ENCODE results near the gene STAT5B.
A peak's percentile ranks its signal among the peaks of the same experiment; 100 is the strongest.
"Not testable (repeated sequence)": the region's sequence is repeated elsewhere in the genome, so short reads cannot be mapped to it uniquely, and the experiment has no call there.

The STAT5B gene

DNA sequence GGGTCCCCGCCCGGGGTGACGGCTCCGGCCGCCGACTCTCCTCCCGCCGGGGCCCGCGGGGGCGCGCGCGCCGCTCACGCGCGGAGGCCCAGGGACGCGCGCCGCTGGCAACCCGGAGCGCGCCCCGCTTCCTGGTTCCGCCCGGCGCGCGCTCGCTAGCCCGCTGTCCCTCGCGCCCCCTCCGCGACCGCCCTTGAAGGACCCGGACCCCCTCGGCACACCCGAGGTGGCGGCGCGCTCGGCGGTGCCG is at the start of gene STAT5B:
Gene STAT5B (minus strand): TSS at position 33 of the 250 bp plus-strand sequence. CDS start 44,264 bp downstream, outside the sequence.
- peak; percentile 41 to 52 for DNase-seq

DNA sequence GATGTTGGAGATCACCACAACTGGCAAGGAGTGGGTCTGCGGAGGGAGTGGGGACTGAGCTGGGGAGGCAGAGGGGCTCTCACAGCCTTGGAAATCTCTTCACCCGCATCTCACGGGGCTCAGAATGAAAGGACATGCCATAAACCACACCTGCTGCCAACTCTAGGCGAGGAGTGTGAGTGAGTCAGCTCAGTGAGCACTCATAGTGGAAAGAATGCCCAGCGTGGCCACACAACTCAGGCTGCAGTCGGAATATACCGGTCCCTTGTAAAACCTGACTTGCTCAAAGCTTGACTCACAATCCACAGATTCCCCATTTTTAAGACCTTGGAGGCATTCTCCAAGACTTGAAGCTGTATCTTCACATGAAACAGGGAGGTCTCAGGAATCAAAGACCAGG is 48.8 kb upstream of the STAT5B start:
- no peak for DNase-seq

DNA sequence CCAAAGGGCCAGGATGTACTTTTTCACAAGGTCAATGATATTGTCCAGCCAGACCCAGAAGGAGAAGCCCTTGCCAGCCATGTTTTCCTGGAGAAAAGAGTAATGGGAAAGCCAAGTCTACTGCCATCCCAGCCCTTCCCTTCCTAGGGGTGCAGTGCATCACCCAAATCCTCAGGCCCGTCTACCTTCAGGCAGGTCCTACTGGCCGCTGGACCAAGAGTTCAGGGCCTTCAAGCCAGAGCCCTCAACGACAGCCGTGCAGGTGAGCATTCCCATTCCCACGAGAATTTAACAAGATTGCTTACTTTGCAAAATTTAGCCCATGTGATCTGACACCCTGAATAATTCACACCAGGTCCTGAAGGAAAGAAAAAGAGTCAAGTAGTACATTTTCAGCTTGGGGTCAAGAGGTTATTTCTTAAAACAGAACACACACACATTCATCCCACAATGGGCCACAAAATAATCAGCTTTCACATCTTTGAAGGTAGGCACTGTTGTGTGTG is 47.1 kb upstream of the STAT5B start:
- no peak for DNase-seq

DNA sequence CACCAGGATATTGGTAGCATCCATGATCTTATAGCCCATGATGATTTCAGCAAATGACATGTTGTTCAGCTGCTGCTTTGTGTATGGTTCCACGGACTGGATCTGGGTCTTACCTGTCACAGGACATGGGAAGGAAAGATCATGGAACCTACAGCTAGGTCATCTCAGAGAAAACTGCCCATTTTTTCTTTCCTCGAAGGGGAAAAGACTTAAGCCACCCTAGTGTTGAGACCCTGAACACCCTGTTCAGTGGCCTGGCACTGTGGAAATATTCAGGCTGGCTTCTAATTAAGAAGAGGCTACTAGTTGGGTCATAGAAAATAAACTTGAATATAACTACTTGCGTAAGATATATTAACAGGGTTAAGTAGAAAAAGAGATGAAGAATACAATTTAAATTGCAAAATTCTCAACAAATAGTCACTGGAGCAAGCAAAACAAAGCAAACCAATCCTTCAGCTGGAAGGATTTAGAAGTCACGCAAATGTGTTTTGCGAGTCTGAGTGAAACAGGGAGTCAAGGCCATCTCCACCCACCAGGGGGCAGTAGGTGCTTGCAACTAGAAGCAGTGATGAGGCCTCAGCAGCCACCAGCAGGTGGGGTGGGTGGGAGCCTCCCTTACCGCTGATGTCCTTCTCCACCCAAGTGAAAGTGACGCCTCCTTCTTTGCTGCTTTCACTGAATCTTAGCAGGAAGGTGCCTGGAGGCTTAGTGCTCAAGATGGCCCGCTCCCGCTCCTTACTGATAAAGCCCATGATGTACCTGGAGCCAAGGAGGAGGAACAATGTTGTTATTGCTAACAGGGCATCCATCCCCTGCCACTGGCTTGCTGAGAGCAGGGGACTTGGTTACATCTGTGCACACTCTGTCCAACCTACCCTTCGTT is 46.4 kb upstream of the STAT5B start:
- DNase-seq, result peak; percentile 81 to 87

DNA sequence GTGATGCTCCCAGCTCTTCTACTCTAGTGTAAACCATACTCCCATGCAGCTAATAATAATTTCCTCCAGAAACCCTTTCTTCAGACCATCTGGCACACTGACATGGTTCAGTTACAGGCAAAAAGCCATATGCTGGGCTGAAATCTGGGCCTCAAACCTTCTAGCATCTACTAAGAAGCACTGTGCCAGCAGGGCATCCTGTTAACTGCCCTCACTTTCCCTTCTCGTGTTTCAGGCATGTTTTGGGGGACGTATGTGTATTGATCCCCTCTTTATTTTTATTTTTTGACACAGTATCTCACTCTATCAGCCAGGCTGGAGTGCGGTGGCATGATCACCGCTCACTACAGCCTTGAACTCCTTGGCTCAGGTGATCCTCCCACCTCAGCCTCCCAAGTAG is 45.4 kb upstream of the STAT5B start:
- DNase-seq, result no peak

DNA sequence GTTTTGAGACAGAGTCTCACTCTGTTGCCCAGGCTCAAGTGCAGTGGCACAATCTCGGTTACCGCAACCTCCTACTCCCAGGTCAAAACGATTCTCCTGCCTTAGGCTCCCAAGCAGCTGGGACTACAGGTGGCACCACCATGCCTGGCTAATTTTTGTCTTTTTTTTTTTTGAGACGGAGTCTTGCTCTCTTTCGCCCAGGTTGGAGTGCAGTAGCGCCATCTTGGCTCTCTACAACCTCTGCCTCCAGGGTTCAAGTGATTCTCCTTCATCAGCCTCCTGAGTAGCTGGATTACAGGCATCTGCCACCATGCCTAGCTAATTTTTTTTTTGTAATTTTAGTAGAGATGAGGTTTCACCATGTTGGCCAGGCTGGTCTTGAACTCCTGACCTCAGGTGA is 41.8 kb upstream of the STAT5B start:
- DNase-seq, result not testable (repeated sequence)

DNA sequence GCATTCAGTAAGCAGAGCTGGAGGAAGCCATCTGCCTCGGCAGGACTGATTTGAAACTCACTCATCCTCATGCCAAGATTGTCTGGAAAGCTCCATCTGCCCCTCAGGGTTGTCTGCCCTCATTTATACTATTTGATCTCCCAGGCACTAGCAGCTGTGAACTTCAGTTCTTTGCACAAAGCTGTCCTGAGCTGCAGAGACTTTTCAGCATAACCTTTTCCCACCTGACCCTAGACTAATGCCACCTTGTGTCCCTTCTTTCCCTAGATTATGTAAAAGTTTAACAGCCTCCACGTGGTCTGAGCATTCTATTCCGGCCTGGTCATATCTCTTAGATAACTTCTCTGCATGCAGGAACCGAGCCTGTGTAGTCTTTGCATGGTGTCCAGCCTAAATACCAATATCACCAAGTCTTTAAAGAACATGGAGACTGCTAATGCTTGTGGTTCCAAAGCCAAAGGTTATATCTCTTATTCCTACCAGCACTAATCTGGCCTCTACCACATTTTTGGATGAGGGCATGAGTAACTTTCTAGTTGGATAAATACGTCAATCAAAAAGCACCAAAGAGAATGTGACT is 41.2 kb upstream of the STAT5B start:
- DNase-seq, result no peak

DNA sequence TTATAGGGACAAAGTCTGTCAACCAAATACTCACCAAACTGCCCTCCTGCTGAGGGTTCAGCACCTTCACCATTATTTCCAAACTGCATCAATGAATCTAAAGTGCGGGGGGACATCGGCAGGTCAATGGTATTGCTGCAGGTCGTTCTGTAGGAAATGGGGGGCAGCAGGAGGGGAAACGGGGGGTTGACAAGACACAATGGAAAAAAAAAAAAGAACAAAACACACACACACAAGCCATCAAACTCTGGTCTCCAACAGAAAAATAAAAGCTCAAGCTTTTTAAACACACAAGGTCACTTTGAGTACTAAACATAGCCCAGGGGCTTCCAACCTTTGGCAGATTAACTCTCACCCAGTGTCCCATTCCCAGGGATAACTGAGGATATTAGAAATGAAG is 40.6 kb upstream of the STAT5B start:
- DNase-seq, result no peak

DNA sequence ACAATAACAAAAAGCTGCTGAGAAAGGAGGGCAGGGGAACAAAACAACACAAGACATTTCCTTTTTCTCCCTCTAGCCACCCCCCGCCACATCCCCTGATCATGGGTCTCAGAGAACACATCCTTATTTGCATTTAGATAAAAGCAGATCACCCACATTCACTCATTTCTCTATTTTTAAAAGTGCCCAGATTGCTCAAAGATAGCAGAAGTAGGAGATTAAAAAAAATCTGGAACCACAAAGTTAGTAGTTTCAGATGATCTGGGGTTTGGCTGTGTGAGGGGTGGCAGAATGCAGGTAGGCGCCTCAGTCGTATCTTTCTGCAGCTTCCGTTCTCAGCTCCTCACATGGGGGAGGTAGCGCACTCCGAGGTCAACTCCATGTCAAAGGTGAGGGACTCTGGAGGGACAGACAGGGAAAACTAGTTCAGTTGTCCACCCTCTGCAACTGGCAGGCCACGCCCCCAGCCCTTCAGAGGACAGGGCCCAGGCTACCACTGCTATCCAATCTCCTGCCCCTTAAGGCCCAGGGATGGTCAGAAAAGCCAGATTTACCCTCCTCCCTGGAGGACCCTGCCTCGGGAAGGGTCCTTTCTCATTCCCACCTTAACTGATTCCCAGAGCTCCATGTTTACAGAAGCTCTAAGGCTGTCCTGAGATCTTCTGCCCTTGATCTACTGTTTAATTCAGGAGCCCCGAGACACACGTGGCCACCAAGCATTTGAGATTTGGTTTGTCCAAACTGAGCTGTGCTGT is 39.4 kb upstream of the STAT5B start:
- DNase-seq, result no peak

DNA sequence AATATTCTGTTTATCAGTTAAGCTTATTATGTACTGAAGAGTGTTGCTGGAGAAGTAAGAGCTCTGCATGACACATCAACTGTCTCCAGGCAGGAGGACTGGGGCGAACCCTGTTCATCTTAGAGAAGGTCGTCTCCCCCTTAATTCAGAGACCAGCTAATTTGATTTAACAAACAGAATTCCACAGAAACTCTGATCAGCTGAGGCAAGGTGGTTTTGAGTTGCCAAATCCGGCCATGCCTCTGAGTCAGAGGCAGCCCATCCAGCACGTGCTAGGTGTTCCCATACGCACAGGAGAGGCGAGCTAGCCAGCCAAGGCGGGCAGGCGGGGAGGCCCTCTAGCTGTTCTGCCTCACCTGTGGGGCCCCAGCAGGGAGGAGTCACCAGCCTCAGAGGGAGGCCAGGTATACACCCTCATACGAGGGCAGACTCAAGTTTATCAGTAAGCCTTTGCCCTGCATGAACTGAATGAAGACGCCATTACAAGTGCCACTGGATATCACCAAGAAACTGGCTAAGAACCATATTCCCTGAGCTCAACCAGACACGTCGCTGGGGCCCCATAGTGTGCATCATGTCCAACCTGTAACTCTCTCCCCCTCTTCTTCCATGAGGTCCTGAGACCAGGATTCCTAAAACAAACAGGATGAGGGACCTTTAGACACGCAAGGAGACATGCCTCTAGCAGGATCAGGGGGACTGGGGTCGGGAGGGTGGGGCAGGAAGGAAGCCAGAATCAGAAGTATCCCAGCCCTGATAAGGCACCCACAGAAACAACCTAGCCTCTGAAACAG is 37.8 kb upstream of the STAT5B start:
- DNase-seq, result no peak

DNA sequence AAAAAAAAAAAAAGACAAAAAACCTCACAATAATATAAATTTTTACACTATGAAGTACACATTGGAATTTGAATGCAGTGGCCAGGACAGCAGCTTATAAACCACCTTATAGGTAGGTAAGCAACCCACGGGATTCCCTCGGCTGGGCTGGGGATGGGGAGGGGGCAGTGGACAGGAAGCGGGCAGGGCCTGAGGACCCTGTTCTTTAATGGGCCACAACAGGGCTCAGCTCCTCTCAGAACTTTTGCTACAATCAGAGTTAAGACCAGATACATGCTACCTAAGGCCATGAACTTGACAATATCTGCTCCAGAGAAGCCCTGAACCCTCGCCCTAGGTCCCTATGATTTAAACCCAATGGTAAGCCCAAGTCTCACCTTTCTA is 37.2 kb upstream of the STAT5B start:
- DNase-seq, result no peak

DNA sequence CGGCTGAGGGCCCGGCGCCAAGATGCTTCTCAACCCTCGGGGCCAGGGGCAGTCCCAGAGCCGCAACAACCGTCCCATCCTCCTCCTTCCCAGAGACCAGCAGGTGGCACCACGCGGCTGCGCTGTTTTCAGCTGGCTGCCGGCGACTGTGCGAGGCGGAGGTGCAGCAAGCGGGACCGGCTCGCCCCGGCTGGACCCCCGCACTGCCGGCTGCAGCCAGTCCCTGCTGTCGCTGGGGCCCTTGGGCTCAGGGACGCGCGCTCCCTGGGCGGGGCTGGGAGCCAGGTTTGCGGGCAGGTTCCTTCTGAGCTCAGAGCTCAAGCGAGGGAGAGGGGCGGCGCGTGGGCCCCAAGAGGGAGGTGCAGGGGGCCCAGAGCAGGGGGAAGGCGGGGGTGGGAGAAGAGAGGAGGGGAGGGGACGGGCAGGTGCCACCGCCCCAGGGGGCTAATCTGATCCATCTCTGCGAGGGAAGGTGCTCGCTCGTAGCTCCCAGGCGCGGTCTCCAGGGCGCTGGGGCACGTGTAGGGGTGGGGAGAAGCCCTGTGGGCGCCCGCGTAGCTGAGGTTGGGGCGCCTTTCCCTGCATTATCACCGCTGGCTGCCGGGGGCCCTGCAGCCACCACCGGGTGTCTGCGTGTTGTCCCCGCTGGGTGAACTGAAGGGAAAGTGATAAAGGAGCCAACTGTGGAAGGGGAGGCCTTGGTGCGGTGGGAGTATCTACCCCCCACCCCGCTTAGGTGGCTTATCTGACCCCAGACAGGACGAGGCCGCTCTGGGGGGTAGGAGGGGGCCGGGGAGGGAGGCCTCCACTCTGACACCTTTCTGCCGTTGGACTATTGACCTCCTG is 36.3 kb upstream of the STAT5B start:
- DNase-seq, result peak; percentile 60 to 79

DNA sequence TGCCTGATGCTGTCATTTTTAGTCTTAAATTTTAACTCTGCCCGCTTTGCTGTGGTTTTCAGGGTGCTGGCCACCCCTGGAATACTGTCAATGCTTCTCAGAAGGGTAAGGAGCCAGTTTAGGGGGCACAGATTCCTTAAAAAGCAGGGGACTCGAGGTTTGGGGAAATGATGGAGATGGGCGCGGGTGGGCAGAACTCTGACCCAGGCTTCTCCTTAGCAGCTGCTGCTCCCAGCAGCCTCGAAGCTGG is 35.8 kb upstream of the STAT5B start:
- no peak for DNase-seq

DNA sequence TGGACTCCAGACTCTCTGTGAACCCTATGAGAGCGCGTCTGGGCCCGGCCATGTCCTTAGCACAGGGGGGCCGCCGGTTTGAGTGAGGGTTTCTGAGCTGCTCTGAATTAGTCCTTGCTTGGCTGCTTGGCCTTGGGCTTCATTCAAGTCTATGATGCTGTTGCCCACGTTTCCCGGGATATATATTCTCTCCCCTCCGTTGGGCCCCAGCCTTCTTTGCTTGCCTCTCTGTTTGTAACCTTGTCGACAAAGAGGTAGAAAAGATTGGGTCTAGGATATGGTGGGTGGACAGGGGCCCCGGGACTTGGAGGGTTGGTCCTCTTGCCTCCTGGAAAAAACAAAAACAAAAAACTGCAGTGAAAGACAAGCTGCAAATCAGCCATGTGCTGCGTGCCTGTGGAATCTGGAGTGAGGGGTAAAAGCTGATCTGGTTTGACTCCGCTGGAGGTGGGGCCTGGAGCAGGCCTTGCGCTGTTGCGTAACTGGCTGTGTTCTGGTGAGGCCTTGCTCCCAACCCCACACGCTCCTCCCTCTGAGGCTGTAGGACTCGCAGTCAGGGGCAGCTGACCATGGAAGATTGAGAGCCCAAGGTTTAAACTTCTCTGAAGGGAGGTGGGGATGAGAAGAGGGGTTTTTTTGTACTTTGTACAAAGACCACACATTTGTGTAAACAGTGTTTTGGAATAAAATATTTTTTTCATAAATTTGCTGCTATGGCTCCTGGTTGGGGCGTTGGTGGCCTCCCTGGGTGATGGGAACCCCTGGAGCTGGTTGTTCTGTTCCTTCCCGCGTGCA is 35.2 kb upstream of the STAT5B start:
- peak; percentile 35 to 48 for DNase-seq

DNA sequence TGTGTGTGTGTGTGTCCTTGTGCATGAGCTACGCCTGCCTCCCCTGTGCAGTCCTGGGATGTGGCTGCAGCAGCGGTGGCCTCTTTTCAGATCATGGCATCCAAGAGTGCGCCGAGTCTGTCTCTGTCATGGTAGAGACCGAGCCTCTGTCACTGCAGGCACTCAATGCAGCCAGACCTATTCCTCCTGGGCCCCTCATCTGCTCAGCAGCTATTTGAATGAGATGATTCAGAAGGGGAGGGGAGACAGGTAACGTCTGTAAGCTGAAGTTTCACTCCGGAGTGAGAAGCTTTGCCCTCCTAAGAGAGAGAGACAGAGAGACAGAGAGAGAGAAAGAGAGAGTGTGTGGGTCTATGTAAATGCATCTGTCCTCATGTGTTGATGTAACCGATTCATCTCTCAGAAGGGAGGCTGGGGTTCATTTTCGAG is 34.6 kb upstream of the STAT5B start:
- no peak for DNase-seq

DNA sequence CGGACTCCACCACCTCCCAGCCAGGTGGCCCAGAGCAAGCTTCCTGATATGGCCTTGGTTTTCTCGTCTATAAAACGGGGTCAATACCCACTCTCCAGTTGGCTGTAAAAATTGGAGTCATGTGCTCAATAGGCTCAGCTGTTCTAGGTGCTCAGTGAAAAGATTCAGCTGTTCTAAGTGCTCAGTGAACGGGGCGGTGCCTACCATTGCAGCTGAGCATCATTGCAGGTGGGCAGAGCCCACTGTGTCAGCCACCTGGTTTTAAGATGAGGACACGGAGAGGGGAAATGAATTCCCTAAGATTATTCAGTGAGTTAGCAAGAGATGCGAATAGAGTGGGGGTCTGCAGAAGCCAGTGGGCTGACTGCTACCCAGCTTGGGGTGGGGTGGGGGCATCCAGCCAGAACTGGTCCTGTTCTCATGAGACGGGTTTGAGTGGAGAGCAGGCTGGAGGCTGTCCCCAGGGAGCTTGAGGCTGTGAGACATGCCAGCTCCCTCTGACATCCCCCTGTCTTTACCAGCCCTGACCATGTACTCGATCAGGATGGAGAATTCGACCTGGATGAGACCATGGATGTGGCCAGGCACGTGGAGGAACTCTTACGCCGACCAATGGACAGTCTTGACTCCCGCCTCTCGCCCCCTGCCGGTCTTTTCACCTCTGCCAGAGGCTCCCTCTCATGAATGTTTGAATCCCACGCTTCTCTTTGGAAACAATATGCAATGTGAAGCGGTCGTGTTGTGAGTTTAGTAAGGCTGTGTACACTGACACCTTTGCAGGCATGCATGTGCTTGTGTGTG is 34.0 kb upstream of the STAT5B start:
- no peak for DNase-seq

DNA sequence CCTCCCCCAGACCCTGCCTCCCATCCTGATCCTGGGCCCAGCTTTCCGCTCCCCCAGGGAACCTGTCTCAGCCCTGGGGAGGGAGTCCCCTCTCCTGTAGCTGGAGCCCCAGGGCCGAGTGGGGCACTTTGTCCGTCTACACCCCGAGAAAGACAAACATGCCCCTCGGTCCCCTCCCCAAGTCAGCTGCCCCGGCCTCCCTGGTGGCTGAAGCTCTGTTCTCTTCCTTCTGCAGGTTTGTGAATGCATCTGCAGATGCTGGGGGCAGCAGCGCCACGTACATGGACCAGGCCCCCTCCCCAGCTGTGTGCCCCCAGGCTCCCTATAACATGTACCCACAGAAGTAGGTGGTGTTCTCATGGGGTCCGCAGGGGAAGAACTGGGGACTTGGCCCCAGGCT is 33.0 kb upstream of the STAT5B start:
- no peak for DNase-seq

DNA sequence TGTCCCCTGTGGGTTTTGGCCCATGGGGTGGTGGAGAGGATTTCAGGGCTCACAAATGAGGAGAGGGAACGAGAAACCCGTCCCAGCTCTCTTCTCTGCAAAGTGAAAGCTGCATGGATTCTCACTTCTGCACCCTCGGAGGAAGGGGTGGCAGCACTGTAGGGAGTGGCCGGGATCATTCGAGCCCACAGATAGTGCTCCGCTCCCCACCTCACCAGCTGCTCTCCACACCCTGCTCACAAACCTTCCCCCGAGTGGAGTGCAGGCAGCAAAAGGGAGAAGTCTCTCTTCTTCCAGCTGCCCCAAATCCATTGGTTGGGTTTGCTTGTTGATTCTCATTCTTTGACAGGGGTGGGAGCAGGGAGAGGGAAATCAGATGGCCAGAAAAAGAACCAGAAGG is 32.3 kb upstream of the STAT5B start:
- no peak for DNase-seq

DNA sequence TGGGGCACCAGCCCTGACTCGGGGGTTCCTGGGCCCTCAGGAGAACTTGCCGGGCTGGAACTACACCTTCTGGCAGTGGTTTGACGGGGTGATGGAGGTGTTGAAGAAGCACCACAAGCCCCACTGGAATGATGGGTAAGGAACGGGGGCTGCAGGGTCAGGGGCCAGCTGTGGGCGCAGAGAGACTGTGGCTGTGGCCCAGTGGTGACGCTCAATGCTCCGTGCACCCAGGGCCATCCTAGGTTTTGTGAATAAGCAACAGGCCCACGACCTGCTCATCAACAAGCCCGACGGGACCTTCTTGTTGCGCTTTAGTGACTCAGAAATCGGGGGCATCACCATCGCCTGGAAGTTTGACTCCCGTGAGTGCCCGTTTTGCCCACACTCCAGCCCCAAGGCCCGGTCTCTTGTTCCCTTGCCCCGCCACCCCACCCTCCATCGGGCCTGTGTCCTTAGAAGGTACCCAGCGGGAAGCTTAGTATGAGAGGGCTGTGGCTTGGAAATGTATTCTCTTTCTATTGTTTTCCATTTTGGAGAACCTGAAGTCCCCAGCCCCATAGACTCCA is 31.3 kb upstream of the STAT5B start:
- no peak for DNase-seq

DNA sequence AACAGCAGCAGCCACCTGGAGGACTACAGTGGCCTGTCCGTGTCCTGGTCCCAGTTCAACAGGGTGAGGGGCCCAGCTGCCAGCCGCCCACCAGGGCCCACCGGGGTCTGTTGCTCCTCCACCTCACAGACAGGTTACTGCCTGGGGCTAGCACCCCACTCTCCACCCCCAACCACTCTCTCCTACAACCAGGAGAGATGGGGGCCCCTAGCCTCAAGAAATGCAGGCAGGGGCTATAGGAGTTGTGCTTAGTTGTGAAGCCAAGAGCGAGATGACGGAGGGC is 30.1 kb upstream of the STAT5B start:
- DNase-seq, result no peak

All from hippocampal formation (tissue), 2 donors.